K562 (cell line): ENCODE results near the gene CACNA1S. TPM values are rescaled to one million over a fixed set of nuclear protein-coding genes. Genes with fewer than 3 reads are reported as not detected.

Experiments
- ATAC-seq: fragments of 200-7000 bp; cut with Tn5 transposase; 3 replicates; pipeline ENCODE4 v1.9.1; 2020; ENCODE audit warnings: moderate library complexity
- BruUV-seq: library from RNA; stranded (reverse); fragments of 400-500 nt; replicated peaks from 2 replicates; lab custom pipeline; 2021; lab: Mats Ljungman, UMichigan
- CTCF ChIA-PET: fragments of 300-600 bp; formaldehyde crosslinking; extraction: SDS; loops from one replicate; lab custom pipeline; 2021; ENCODE audit warnings: low intra/inter-chr PET ratio; lab: Yijun Ruan, JAX
- POLR2A ChIA-PET: fragments of 300-600, 350-650 bp; sonication (Branson Sonifier 250); formaldehyde crosslinking; extraction: SDS; loops from one replicate; lab custom pipeline; 2021; ENCODE audit warnings: antibody characterized with exemption, inconsistent platforms; lab: Yijun Ruan, JAX
- DNase-seq, 4 experiments: peaks; one replicate each; pipeline versions ENCODE4 v3.0.0 to v3.0.0-alpha.2; 2011 to 2018; ENCODE audit warnings: low spot score in 3 of 4, mixed read lengths in 3 of 4; ENCODE audit errors: extremely low read depth in 1 of 4
- FAIRE-seq: peaks from 2 replicates; lab custom pipeline; 2011; peaks lifted over from hg19 to GRCh38; lab: Jason Lieb, UNC
- H2AFZ ChIP-seq: 2 replicates; pipeline ENCODE4 v1.6.0; 2011; ENCODE audit warnings: low read depth, low read length, control low read depth, inconsistent platforms
- H3K27ac ChIP-seq: fragments of 200-600 bp; 3 replicates; pipeline ENCODE4 v1.8.0; 2011; ENCODE audit warnings: low read depth, mild to moderate bottlenecking, control low read depth, inconsistent platforms, low read length, moderate library complexity, mixed read lengths; ENCODE audit errors: extremely low read depth
- H3K27me3 ChIP-seq, 2 experiments: fragments of 300-600 bp in 1 of 2; 2 replicates in 1 of 2; 3 replicates in 1 of 2; pipeline versions ENCODE4 v1.6.0 to v1.8.0; 2011; ENCODE audit warnings: inconsistent platforms in 2 of 2, low read length in 2 of 2, mild to moderate bottlenecking in 1 of 2, mixed read lengths in 1 of 2, moderate library complexity in 1 of 2; ENCODE audit not compliant: control insufficient read depth in 2 of 2, insufficient read depth in 2 of 2
- H3K36me3 ChIP-seq: fragments of 300-600 bp; 3 replicates; pipeline ENCODE4 v1.8.0; 2011; ENCODE audit warnings: mild to moderate bottlenecking, low read length, inconsistent platforms; ENCODE audit not compliant: control insufficient read depth, insufficient read depth
- H3K4me1 ChIP-seq, 2 experiments: fragments of 200-600 bp in 1 of 2; replicated peaks in 1 of 2; 2 replicates in 1 of 2; 3 replicates in 1 of 2; pipeline versions ENCODE4 v1.5.1 to v1.8.0; 2011; ENCODE audit warnings: inconsistent platforms in 2 of 2, low read length in 2 of 2, mild to moderate bottlenecking in 1 of 2, mixed read lengths in 1 of 2, moderate library complexity in 1 of 2; ENCODE audit not compliant: control insufficient read depth in 2 of 2, insufficient read depth in 2 of 2
- H3K4me2 ChIP-seq: 2 replicates; pipeline ENCODE4 v1.6.1; 2011; ENCODE audit warnings: low read length, control low read depth, inconsistent platforms, mixed read lengths; ENCODE audit not compliant: insufficient read depth
- H3K4me3 ChIP-seq: fragments of 200-600 bp; sonication (generic), shearing (Covaris generic); 2 replicates; pipeline ENCODE4 v1.5.1; 2016; ENCODE audit warnings: control low read depth, inconsistent platforms
- H3K79me2 ChIP-seq: fragments of 200-600 bp; 3 replicates; pipeline ENCODE4 v1.8.0; 2011; ENCODE audit warnings: low read length, inconsistent platforms; ENCODE audit not compliant: control insufficient read depth, insufficient read depth
- H3K9ac ChIP-seq, 2 experiments: 2 replicates each; pipeline versions ENCODE4 v1.6.0 to v1.6.1; 2011; ENCODE audit warnings: low read depth in 2 of 2, low read length in 2 of 2, control low read depth in 1 of 2, inconsistent platforms in 1 of 2, mild to moderate bottlenecking in 1 of 2, mixed read lengths in 1 of 2; ENCODE audit not compliant: insufficient read depth in 1 of 2
- H3K9me1 ChIP-seq: one replicate; pipeline ENCODE4 v1.6.0; 2011; ENCODE audit warnings: inconsistent platforms, mild to moderate bottlenecking, low read length, moderate library complexity; ENCODE audit not compliant: control insufficient read depth, insufficient read depth
- H3K9me3 ChIP-seq: replicated peaks from 2 replicates; pipeline ENCODE4 v1.5.1; 2011; ENCODE audit warnings: low read depth, low read length, inconsistent platforms; ENCODE audit not compliant: control insufficient read depth, insufficient read depth
- H4K20me1 ChIP-seq: replicated peaks from 2 replicates; pipeline ENCODE4 v1.6.1; 2011; ENCODE audit warnings: low read length, inconsistent platforms, mixed read lengths; ENCODE audit not compliant: control insufficient read depth, insufficient read depth
- BRF2 ChIP-seq: IDR thresholded peaks from 3 replicates; pipeline ENCODE4 v1.6.1; 2011; ENCODE audit warnings: borderline replicate concordance, mild to moderate bottlenecking; ENCODE audit not compliant: insufficient read length, insufficient read depth
- NCOR1 ChIP-seq: fragments of 450-650 bp; IDR thresholded peaks from 2 replicates; pipeline ENCODE4 v1.6.1; 2016; ENCODE audit warnings: mild to moderate bottlenecking, moderate library complexity
- SAP30 ChIP-seq: fragments of 200-600 bp; sonication (generic); IDR thresholded peaks from 2 replicates; pipeline ENCODE4 v1.6.1; 2012; ENCODE audit warnings: borderline replicate concordance, low read depth, mild to moderate bottlenecking, moderate library complexity, low read length, control low read depth, inconsistent platforms; ENCODE audit not compliant: insufficient read depth, poor library complexity, severe bottlenecking
- ZKSCAN1 ChIP-seq: fragments of 150-350 bp; IDR thresholded peaks from 2 replicates; pipeline ENCODE4 v1.6.1; 2016; ENCODE audit warnings: low read depth, low read length
- ZNF583 ChIP-seq: fragments of 250-450 bp; sonication (Bioruptor Pico); IDR thresholded peaks from 2 replicates; pipeline ENCODE4 v1.4.0; 2020
- ZNF766 ChIP-seq: fragments of 200-800 bp; sonication (Bioruptor generic); conservative IDR thresholded peaks from 2 replicates; pipeline ENCODE4 v1.6.1; 2016; ENCODE audit warnings: missing genetic modification characterization, missing compliant biosample characterization
- WGBS: fragments of 100-300 bp; shearing (Covaris generic); methylation state at CpG from one replicate; pipeline ENCODE4 v1.1.6; 2016; ENCODE audit warnings: low coverage, mixed read lengths; ENCODE audit not compliant: insufficient coverage; ENCODE audit errors: missing lambda C conversion rate; 5-methylcytosine and 5-hydroxymethylcytosine counted together
- in situ Hi-C: fragments of 300-500 bp; cut with MboI; formaldehyde crosslinking; loops from 4 replicates; pipeline ENCODE4 v1.15.0; 2018; ENCODE audit warnings: inconsistent platforms, mixed read lengths
- intact Hi-C: fragments of 100-400 bp; cut with micrococcal nuclease; formaldehyde crosslinking; loops from 2 replicates; pipeline ENCODE4 v1.14.2; 2022
- polyA plus RNA-seq, 8 experiments: library from polyadenylated mRNA; depleted of rRNA in 4 of 8; stranded (reverse) in 5 of 8; unstranded in 3 of 8; fragments of >200 nt; fragmentation: Nextera tagmentation in 2 of 8; fragmentation: Illumina TruSeq in 1 of 8; extraction: Ambion mirVana in 2 of 8; extraction: Trizol in 1 of 8; gene quantifications; 2 replicates each; pipeline versions ENCODE4 v1.2.1 to v1.2.3, GENCODE V29; 2011 to 2014; ENCODE audit warnings: inconsistent platforms in 1 of 8, missing spikeins in 1 of 8
- total RNA-seq, 7 experiments: library from RNA; depleted of rRNA in 6 of 7; stranded (reverse); fragments of >200 nt in 6 of 7; fragmentation: Illumina TruSeq in 2 of 7; extraction: Trizol in 2 of 7; gene quantifications; 2 replicates each; pipeline versions ENCODE4 v1.2.1 to v1.2.3, GENCODE V29; 2011 to 2021; ENCODE audit warnings: low replicate concordance in 1 of 7
- TF ChIP-seq, protein P1 (sequence below), 2 experiments: fragments of 450-650 bp in 1 of 2; sonication (generic) in 1 of 2; formaldehyde crosslinking in 1 of 2; IDR thresholded peaks; 2 replicates each; pipeline versions ENCODE4 v1.7.1 to v1.9.0; 2016 to 2022; ENCODE audit warnings: inconsistent platforms in 1 of 2, mild to moderate bottlenecking in 1 of 2, missing genetic modification reagents in 1 of 2
- TF ChIP-seq, protein P2 (sequence below): IDR thresholded peaks from 2 replicates; pipeline ENCODE4 v1.6.1; 2016; ENCODE audit warnings: missing genetic modification characterization, missing compliant biosample characterization

The CACNA1S gene
- total and polyA plus RNA-seq, 9 of the 15 experiments (the other 6 are each of a cell fraction or from before 2014, with no cell fraction given), result not detected

DNA sequence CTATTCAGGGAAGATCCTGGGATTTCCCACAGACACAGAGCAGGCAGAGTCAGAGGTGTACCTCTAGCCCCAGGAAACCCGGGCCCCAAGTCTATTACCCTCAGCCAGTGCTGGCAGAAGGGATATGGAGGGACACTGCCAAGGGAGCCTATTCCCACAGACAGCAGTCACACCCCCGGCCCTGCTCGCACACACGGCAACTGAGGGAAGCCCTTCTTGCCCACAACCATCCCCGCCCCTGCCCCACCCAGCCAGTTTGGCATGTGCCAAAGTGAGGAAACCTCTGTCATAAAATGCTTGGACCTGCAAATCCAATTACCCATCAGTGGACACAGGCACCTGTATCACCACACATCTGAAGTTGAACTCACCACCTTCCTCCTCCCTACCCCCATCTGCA, 6.5 kb downstream of the CACNA1S start:
- WGBS, result 2% methylated on average over 5 of the region's 5 CpGs
- Histone ChIP-seq H3K79me2 (no peaks in the 10 kb centered on the region), H3K4me2 (no peak overlapping the region), H2AFZ (no peak overlapping the region), H3K27ac (no peak overlapping the region), H4K20me1 (peaks cover 8% of the 10 kb centered on the region), H3K9ac (no peak overlapping the region), H3K36me3 (no peaks in the 10 kb centered on the region), H3K27me3 (peaks cover 53 to 72% of the 10 kb centered on the region in 2 experiments), H3K9me1 (no peaks in the 10 kb centered on the region), H3K9me3 (no peaks in the 10 kb centered on the region), H3K4me3 (no peak overlapping the region), H3K4me1 (no peaks in the 10 kb centered on the region)
- no peak for DNase-seq
- no peak for ATAC-seq
- intact Hi-C loops (no loop called here), in situ Hi-C loops (no loop called here)
- no TSS peak for BruUV-seq
- no peak for FAIRE-seq
- POLR2A ChIA-PET, result no interaction called here
- CTCF ChIA-PET, result no interaction called here
- TF ChIP-seq ZKSCAN1, result no peak
- TF ChIP-seq, protein P1, sequence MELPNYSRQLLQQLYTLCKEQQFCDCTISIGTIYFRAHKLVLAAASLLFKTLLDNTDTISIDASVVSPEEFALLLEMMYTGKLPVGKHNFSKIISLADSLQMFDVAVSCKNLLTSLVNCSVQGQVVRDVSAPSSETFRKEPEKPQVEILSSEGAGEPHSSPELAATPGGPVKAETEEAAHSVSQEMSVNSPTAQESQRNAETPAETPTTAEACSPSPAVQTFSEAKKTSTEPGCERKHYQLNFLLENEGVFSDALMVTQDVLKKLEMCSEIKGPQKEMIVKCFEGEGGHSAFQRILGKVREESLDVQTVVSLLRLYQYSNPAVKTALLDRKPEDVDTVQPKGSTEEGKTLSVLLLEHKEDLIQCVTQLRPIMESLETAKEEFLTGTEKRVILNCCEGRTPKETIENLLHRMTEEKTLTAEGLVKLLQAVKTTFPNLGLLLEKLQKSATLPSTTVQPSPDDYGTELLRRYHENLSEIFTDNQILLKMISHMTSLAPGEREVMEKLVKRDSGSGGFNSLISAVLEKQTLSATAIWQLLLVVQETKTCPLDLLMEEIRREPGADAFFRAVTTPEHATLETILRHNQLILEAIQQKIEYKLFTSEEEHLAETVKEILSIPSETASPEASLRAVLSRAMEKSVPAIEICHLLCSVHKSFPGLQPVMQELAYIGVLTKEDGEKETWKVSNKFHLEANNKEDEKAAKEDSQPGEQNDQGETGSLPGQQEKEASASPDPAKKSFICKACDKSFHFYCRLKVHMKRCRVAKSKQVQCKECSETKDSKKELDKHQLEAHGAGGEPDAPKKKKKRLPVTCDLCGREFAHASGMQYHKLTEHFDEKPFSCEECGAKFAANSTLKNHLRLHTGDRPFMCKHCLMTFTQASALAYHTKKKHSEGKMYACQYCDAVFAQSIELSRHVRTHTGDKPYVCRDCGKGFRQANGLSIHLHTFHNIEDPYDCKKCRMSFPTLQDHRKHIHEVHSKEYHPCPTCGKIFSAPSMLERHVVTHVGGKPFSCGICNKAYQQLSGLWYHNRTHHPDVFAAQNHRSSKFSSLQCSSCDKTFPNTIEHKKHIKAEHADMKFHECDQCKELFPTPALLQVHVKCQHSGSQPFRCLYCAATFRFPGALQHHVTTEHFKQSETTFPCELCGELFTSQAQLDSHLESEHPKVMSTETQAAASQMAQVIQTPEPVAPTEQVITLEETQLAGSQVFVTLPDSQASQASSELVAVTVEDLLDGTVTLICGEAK (IDR thresholded peaks at IDR 0.05), result no peak
- TF ChIP-seq, protein P1 (CRISPR knock-in tag; IDR thresholded peaks at IDR 0.05), result no peak
- TF ChIP-seq, protein P2, sequence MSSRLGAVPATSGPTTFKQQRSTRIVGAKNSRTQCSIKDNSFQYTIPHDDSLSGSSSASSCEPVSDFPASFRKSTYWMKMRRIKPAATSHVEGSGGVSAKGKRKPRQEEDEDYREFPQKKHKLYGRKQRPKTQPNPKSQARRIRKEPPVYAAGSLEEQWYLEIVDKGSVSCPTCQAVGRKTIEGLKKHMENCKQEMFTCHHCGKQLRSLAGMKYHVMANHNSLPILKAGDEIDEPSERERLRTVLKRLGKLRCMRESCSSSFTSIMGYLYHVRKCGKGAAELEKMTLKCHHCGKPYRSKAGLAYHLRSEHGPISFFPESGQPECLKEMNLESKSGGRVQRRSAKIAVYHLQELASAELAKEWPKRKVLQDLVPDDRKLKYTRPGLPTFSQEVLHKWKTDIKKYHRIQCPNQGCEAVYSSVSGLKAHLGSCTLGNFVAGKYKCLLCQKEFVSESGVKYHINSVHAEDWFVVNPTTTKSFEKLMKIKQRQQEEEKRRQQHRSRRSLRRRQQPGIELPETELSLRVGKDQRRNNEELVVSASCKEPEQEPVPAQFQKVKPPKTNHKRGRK (tag), result no peak
- no peak for TF ChIP-seq NCOR1
- TF ChIP-seq ZNF766 (CRISPR knock-in tag), result no peak
- TF ChIP-seq BRF2, result no peak
- TF ChIP-seq SAP30, result no peak
- TF ChIP-seq ZNF583, result no peak
